Fibroblast of pulmonary artery (primary cell): ENCODE results near the gene ANKRD13A.
"Not testable (repeated sequence)": the region's sequence is repeated elsewhere in the genome, so short reads cannot be mapped to it uniquely, and the experiment has no call there.

ENCODE experiments used
- DNase-seq: peaks from one replicate; pipeline ENCODE4 v3.0.0-alpha.2; 2010; ENCODE audit warnings: low read depth
- H3K4me3 ChIP-seq: replicated peaks from 2 replicates; pipeline ENCODE4 v1.5.1; 2011; ENCODE audit warnings: low read depth, mild to moderate bottlenecking, control low read depth, low read length, moderate library complexity
- TF ChIP-seq, protein P1 (sequence below): IDR thresholded peaks from 2 replicates; pipeline ENCODE4 v1.5.1; 2011; ENCODE audit warnings: mild to moderate bottlenecking, control low read depth, low read length, inconsistent platforms; ENCODE audit errors: missing control alignments

The ANKRD13A gene

GRCh38 chr12:110058875-110059615 is 59.8 kb downstream of the ANKRD13A start:
- TF ChIP-seq, protein P1, sequence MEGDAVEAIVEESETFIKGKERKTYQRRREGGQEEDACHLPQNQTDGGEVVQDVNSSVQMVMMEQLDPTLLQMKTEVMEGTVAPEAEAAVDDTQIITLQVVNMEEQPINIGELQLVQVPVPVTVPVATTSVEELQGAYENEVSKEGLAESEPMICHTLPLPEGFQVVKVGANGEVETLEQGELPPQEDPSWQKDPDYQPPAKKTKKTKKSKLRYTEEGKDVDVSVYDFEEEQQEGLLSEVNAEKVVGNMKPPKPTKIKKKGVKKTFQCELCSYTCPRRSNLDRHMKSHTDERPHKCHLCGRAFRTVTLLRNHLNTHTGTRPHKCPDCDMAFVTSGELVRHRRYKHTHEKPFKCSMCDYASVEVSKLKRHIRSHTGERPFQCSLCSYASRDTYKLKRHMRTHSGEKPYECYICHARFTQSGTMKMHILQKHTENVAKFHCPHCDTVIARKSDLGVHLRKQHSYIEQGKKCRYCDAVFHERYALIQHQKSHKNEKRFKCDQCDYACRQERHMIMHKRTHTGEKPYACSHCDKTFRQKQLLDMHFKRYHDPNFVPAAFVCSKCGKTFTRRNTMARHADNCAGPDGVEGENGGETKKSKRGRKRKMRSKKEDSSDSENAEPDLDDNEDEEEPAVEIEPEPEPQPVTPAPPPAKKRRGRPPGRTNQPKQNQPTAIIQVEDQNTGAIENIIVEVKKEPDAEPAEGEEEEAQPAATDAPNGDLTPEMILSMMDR = no peak
- H3K4me3 ChIP-seq = no peak overlapping the region
- no peak for DNase-seq

- H3K4me3 ChIP-seq = no peak overlapping the region
- DNase-seq = no peak
- TF ChIP-seq, protein P1 = no peak
Measured at GRCh38 chr12:110059651-110060000, 60.4 kb downstream of the ANKRD13A start.

GRCh38 chr12:110062241-110062640 is 63.0 kb downstream of the ANKRD13A start:
- no peak overlapping the region for H3K4me3 ChIP-seq
- TF ChIP-seq, protein P1 = no peak
- no peak for DNase-seq

- no peak for DNase-seq
- no peak overlapping the region for H3K4me3 ChIP-seq
Measured at GRCh38 chr12:110065540-110065939, 66.3 kb downstream of the ANKRD13A start.

GRCh38 chr12:110067531-110067930 is 68.3 kb downstream of the ANKRD13A start:
- no peak for DNase-seq
- TF ChIP-seq, protein P1 = no peak

More at GRCh38 chr12:110065540-110065939, 66.3 kb downstream of the ANKRD13A start:
- TF ChIP-seq, protein P1 = no peak

DNA sequence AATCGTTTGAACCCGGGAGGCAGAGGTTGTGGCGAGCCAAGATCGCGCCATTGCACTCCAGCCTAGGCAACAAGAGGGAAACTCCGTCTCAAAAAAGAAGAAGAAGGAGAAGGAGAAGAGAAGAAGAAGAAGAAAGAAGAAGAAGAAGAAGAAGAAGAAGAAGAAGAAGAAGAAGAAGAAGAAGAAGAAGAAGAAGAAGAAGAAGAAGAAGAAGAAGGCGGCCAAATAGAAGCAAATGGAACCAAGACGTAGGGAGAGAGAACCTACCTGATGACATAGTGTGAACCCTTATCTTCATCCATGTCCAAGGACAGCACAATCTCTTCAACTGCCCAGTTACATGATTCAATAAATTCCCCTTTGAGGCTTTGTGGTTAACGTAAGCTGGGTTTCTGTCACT is 68.9 kb downstream of the ANKRD13A start:
- not testable (repeated sequence) for DNase-seq, H3K4me3 ChIP-seq

More at GRCh38 chr12:110067531-110067930, 68.3 kb downstream of the ANKRD13A start:
- H3K4me3 ChIP-seq = no peak overlapping the region

GRCh38 chr12:110068654-110069053 is 69.4 kb downstream of the ANKRD13A start:
- TF ChIP-seq, protein P1 = no peak
- no peak overlapping the region for H3K4me3 ChIP-seq
- no peak for DNase-seq
